RCC 7860 (cell line): ENCODE results near the gene ENKUR.
"Not testable (repeated sequence)": the region's sequence is repeated elsewhere in the genome, so short reads cannot be mapped to it uniquely, and the experiment has no call there.

Source experiments
- DNase-seq: peaks from one replicate; pipeline ENCODE4 v3.0.0-alpha.2; 2015; ENCODE audit warnings: low spot score
- FAIRE-seq: peaks from 2 replicates; lab custom pipeline; 2012; peaks lifted over from hg19 to GRCh38; lab: Jason Lieb, UNC

The ENKUR gene

GRCh38 chr10:25024528-25024927, 8.6 kb upstream of the ENKUR start:
- FAIRE-seq (no peak), DNase-seq (no peak)

- DNase-seq (no peak), FAIRE-seq (no peak)
Observed at GRCh38 chr10:25023278-25023677, 7.3 kb upstream of the ENKUR start.

- DNase-seq (no peak), FAIRE-seq (no peak)
Observed at GRCh38 chr10:25018703-25019102, 2.7 kb upstream of the ENKUR start.

GRCh38 chr10:25017661-25018060, 1.7 kb upstream of the ENKUR start:
- FAIRE-seq (no peak), DNase-seq (no peak)

- no peak for FAIRE-seq
- no peak for DNase-seq
Observed at GRCh38 chr10:25017154-25017590, 1.2 kb upstream of the ENKUR start.

- FAIRE-seq, result peak; percentile 80
- DNase-seq, result peak; percentile 98
Observed at GRCh38 chr10:25016376-25017153, 607 bp upstream of the ENKUR start, which contains the start of gene THNSL1. TSS of gene THNSL1 (plus strand) at chr10:25016612. CDS start at chr10:25023224, 6,612 bp downstream.

GRCh38 chr10:25014579-25014978, 1.4 kb downstream of the ENKUR start:
- DNase-seq (no peak), FAIRE-seq (no peak)

- not testable (repeated sequence) for DNase-seq, FAIRE-seq
Observed at GRCh38 chr10:25011591-25011990, 4.4 kb downstream of the ENKUR start.

GRCh38 chr10:24998044-24998443, 17.9 kb downstream of the ENKUR start:
- no peak for DNase-seq
- no peak for FAIRE-seq

GRCh38 chr10:24995072-24995471, 20.9 kb downstream of the ENKUR start:
- DNase-seq (no peak), FAIRE-seq (no peak)

- peak; percentile 70 for FAIRE-seq
Observed at GRCh38 chr10:24993237-24993958, 22.6 kb downstream of the ENKUR start.

GRCh38 chr10:24992512-24993133, 23.3 kb downstream of the ENKUR start:
- FAIRE-seq (no peak), DNase-seq (no peak)

More at GRCh38 chr10:24993237-24993958, 22.6 kb downstream of the ENKUR start:
- peak; percentile 27 for DNase-seq

GRCh38 chr10:24991298-24991697, 24.7 kb downstream of the ENKUR start:
- FAIRE-seq (no peak), DNase-seq (no peak)

- FAIRE-seq (peak; percentile 80), DNase-seq (no peak)
Observed at GRCh38 chr10:24989867-24990266, 26.1 kb downstream of the ENKUR start.

GRCh38 chr10:24988831-24989640, 26.9 kb downstream of the ENKUR start:
- FAIRE-seq (no peak), DNase-seq (no peak)

GRCh38 chr10:24984906-24985305, 31.1 kb downstream of the ENKUR start:
- no peak for FAIRE-seq

GRCh38 chr10:24983946-24984345, 32.0 kb downstream of the ENKUR start:
- DNase-seq, result no peak
- no peak for FAIRE-seq

More at GRCh38 chr10:24984906-24985305, 31.1 kb downstream of the ENKUR start:
- DNase-seq, result no peak

GRCh38 chr10:24983130-24983529, 32.8 kb downstream of the ENKUR start:
- DNase-seq (no peak), FAIRE-seq (no peak)

GRCh38 chr10:24982319-24983112, 33.4 kb downstream of the ENKUR start:
- no peak for FAIRE-seq

More at GRCh38 chr10:24982319-24983112, 33.4 kb downstream of the ENKUR start:
- no peak for DNase-seq
